Myometrial cell (primary cell): ENCODE data around the gene MCIDAS. TPM values are rescaled to one million over a fixed set of nuclear protein-coding genes. Genes with fewer than 3 reads are reported as not detected.

Source experiments
- total RNA-seq: library from RNA; depleted of rRNA; stranded (reverse); fragments of >200 nt; gene quantifications from 2 replicates; pipeline ENCODE4 v1.2.3, GENCODE V29; 2015

Gene MCIDAS
- total RNA-seq = not detected in 2 replicates

GRCh38 chr5:55226934-55227663, at the start of gene MCIDAS:
TSS of gene MCIDAS (minus strand) at chr5:55227315. CDS start at chr5:55227138, 177 bp downstream.

DNA sequence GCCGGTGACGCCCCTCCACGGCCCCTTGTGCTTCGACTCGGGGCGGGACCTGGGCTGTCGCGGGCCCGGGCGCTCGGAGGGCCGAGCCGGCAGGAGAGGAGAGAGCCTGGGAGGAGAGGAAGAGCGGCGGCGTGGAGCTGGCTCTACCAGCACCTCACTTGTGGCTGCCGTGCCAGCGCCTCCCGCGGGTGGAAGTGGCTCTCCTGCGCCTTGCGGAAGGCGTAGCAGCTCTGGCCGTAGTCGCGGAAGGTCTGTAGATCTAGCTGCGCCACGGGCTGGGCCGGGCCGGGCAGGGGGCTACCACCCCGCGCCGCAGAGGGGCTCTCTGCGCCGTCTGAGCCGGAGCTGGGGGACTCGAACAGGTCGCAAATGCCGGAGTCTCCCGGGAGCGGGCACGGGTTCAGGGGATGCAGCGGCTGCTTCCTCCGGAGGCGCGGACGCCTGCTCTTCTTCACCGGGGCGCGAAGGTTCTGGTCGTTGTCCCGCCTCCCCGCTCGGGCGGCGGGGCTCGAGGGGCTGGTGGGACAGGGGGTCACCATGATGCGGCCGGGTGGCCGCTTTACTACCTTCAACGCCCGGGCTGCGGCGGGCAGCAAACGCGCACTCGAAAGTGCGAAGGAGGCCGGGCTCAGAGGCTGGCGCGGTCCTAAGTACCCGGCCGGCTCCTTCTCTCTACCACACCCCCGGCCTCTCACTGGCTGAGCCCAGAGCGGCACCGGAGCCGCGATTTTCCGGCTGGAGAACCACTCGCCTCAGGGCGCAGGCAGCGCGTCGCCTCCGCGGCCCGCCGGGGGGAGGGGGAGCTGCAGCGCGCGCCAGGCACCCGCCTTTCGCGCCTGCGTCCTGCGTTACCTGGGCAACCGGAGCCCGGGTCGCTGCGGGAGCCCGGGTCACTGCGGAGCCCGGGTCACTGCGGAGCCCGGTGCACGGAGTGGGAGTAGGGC, 6.1 kb upstream of the MCIDAS start, which contains the start of gene CCNO:
Gene CCNO (minus strand): TSS at position 624 of the 944 bp plus-strand sequence. CDS start 85 bp downstream, at position 539.

GRCh38 chr5:55172937-55173686, 54.0 kb downstream of the MCIDAS start, which contains the start of gene CDC20B:
TSS of gene CDC20B (minus strand) at chr5:55173177. CDS start at chr5:55173000, 177 bp downstream.

Other genes with a start within 250 kb of the MCIDAS start
- gene ESM1, start 241.7 kb downstream of the MCIDAS start, total RNA-seq = 1.2 and 6.6 TPM in 2 replicates
- gene GZMK, start 203.1 kb downstream of the MCIDAS start, total RNA-seq = not detected in 2 replicates
- not detected in 2 replicates for gene GZMA, start 124.7 kb downstream of the MCIDAS start, total RNA-seq
- gene GPX8, start 67.1 kb downstream of the MCIDAS start, total RNA-seq = 149 and 187 TPM in 2 replicates
- gene CDC20B, start 54.1 kb downstream of the MCIDAS start, total RNA-seq = not detected in 2 replicates
- gene CCNO, start 6.3 kb upstream of the MCIDAS start, total RNA-seq = not detected in 2 replicates
- 26.8 and 33.0 TPM in 2 replicates for gene DHX29, start 80.4 kb upstream of the MCIDAS start, total RNA-seq
- 67.2 and 68.4 TPM in 2 replicates for gene MTREX, start 80.7 kb upstream of the MCIDAS start, total RNA-seq